Panc1 (cell line): Measurements from ENCODE around the gene MAP2K4.

Experiments used
- CTCF ChIP-seq: fragments of 450-650 bp; IDR thresholded peaks from 2 replicates; pipeline ENCODE4 v1.5.1; 2017; ENCODE audit warnings: mild to moderate bottlenecking
- POLR2AphosphoS5 ChIP-seq: IDR thresholded peaks from 2 replicates; pipeline ENCODE4 v1.6.1; 2012; ENCODE audit warnings: mild to moderate bottlenecking, low read depth, low read length, moderate library complexity

- TF ChIP-seq CTCF = no peak
- no peak for TF ChIP-seq POLR2AphosphoS5
Observed at GRCh38 chr17:11979795-11980194, 40.9 kb upstream of the MAP2K4 start.
